Right ventricle myocardium superior (tissue), 1 donor: ENCODE results near the gene TMEM44. TPM values are rescaled to one million over a fixed set of nuclear protein-coding genes. Genes with fewer than 3 reads are reported as not detected.

Source experiments
- ATAC-seq: fragments of 200-7000 bp; cut with Tn5 transposase; one replicate; pipeline ENCODE4 v1.9.1; 2020; ENCODE audit warnings: mild to moderate bottlenecking; ENCODE audit not compliant: poor library complexity
- DNase-seq: peaks from one replicate; pipeline ENCODE4 v3.0.0-alpha.2; 2020
- intact Hi-C: fragments of 100-400 bp; cut with DNase I; formaldehyde crosslinking; loops from one replicate; pipeline ENCODE4 v1.11.2; 2022
- total RNA-seq: library from RNA; stranded (reverse); fragmentation: NEBNext Ultra II Directional; extraction: Animal tissue kit (Norgen Biotek cat#: 25700); gene quantifications from one replicate; pipeline ENCODE4 v1.2.1, GENCODE V29; 2021
- donor health status: DM: no; HTN: yes; CAD: no; lungs with severe emphysema.

TMEM44 gene
- total RNA-seq, 1 donor from 2014 or later, result 3.6 TPM

GRCh38 chr3:194588741-194589140 lies 44.5 kb downstream of the TMEM44 start:
- DNase-seq, result no peak
- intact Hi-C loops, result loop anchor here (10.0 kb wide), 1 partner anchor 254 kb away; no protein-coding TSS in a partner anchor
- no peak for ATAC-seq

GRCh38 chr3:194588236-194588635 lies 45.0 kb downstream of the TMEM44 start:
- intact Hi-C loops, result loop anchor here (10.0 kb wide), 1 partner anchor 253 kb away; no protein-coding TSS in a partner anchor
- peak; percentile 19 for DNase-seq

GRCh38 chr3:194587438-194587931 lies 45.7 kb downstream of the TMEM44 start:
- ATAC-seq (no peak), DNase-seq (peak; percentile 73)
- intact Hi-C loops, result loop anchor here (10.0 kb wide), 1 partner anchor 253 kb away; no protein-coding TSS in a partner anchor

More at GRCh38 chr3:194588236-194588635, 45.0 kb downstream of the TMEM44 start:
- no peak for ATAC-seq

- ATAC-seq, result no peak
- peak; percentile 5 for DNase-seq
- intact Hi-C loops, result loop anchor here (10.0 kb wide), 1 partner anchor 252 kb away; no protein-coding TSS in a partner anchor
These were observed 46.4 kb downstream of the TMEM44 start for GRCh38 chr3:194586836-194587235.

GRCh38 chr3:194585880-194586281 lies 47.3 kb downstream of the TMEM44 start:
- intact Hi-C loops, result loop anchor here (10.0 kb wide), 1 partner anchor 251 kb away; no protein-coding TSS in a partner anchor
- ATAC-seq, result no peak
- no peak for DNase-seq

- DNase-seq (peak; percentile 50), ATAC-seq (no peak)
- intact Hi-C loops, result loop anchor here (5.0 to 10.0 kb wide), 2 partner anchors 98 to 250 kb away; partner anchors contain the start of gene ATP13A3
These were observed 48.4 kb downstream of the TMEM44 start for GRCh38 chr3:194584866-194585265.

- intact Hi-C loops, result loop anchor here (5.0 to 10.0 kb wide), 2 partner anchors 97 to 250 kb away; partner anchors contain the start of gene ATP13A3
- ATAC-seq, result peak; percentile 2
- no peak for DNase-seq
These were observed 48.9 kb downstream of the TMEM44 start for GRCh38 chr3:194584320-194584776.

- peak; percentile 41 for DNase-seq
- intact Hi-C loops, result loop anchor here (5.0 to 10.0 kb wide), 2 partner anchors 95 to 248 kb away; partner anchors contain the start of gene ATP13A3
- ATAC-seq, result no peak
These were observed 50.9 kb downstream of the TMEM44 start for GRCh38 chr3:194582196-194582905.

- intact Hi-C loops, result loop anchor here (5.0 kb wide), 1 partner anchor 102 kb away; no protein-coding TSS in a partner anchor
- ATAC-seq (peak; percentile 83), DNase-seq (peak; percentile 83)
These were observed 54.1 kb downstream of the TMEM44 start for GRCh38 chr3:194579091-194579606.

GRCh38 chr3:194577986-194578905 lies 55.0 kb downstream of the TMEM44 start:
- ATAC-seq (peak; percentile 5), DNase-seq (no peak)
- intact Hi-C loops, result loop anchor here (5.0 kb wide), 1 partner anchor 101 kb away; no protein-coding TSS in a partner anchor

- DNase-seq (peak; percentile 56), ATAC-seq (peak; percentile 14)
- intact Hi-C loops, result loop anchor here (5.0 kb wide), 1 partner anchor 98 kb away; no protein-coding TSS in a partner anchor
These were observed 57.6 kb downstream of the TMEM44 start for GRCh38 chr3:194575484-194576210.

- intact Hi-C loops, result loop anchor here (5.0 kb wide), 1 partner anchor 98 kb away; no protein-coding TSS in a partner anchor
- no peak for ATAC-seq
- DNase-seq, result peak; percentile 52
These were observed 58.4 kb downstream of the TMEM44 start for GRCh38 chr3:194574639-194575483.

GRCh38 chr3:194573680-194574437 lies 59.4 kb downstream of the TMEM44 start:
- intact Hi-C loops, result no loop called here
- peak; percentile 44 for DNase-seq
- peak; percentile 66 for ATAC-seq

GRCh38 chr3:194572944-194573491 lies 60.2 kb downstream of the TMEM44 start:
- intact Hi-C loops, result no loop called here
- ATAC-seq, result no peak
- DNase-seq, result peak; percentile 31

GRCh38 chr3:194572143-194572789 lies 61.0 kb downstream of the TMEM44 start:
- DNase-seq (peak; percentile 76), ATAC-seq (peak; percentile 64)
- intact Hi-C loops, result no loop called here
